ENCODE measurements around the gene JCHAIN.
"Not testable (repeated sequence)": the region's sequence is repeated elsewhere in the genome, so short reads cannot be mapped to it uniquely, and the experiment has no call there.

Gene JCHAIN

DNA sequence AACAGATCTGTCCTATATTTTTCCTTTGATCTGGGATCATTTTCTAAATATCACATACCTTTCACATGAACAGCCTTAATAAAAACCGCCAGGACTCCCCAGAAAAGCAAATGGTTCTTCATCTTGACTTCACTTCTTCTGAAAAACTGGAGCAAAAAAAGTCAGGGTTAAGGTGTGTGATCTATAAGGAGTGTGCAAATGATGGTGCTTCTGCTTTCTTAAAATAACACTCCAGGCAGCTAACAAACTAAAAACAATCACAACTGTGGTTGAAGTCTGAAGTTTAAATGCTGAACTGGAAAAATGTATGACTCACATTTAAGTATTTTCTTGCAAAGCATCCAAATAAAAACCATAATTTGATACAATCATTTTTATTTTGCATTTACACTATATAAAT lies at the start of gene JCHAIN:
Gene JCHAIN, minus strand, starts transcription at position 140 of the 400 bp plus-strand sequence. Its CDS starts 18 bp downstream, at position 122.
- no peak for DNase-seq

DNA sequence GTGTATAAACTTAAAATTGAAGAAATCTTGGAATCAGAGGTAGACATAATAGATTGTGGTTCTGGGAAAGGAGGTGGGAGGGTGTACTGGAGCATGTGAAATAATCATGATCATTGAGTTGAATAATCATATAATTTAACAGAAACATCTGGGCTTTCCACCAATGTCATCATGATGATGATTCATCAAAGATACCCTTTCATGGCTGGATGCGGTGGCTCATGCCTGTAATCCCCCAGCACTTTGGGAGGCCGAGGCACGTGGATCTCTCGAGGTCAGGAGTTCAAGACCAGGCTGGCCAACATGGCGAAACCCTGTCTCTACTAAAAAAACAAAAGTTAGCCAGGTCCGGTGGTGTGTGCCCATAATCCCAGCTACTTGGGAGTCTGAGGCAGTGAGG lies 48.8 kb upstream of the JCHAIN start:
- no peak for DNase-seq

DNA sequence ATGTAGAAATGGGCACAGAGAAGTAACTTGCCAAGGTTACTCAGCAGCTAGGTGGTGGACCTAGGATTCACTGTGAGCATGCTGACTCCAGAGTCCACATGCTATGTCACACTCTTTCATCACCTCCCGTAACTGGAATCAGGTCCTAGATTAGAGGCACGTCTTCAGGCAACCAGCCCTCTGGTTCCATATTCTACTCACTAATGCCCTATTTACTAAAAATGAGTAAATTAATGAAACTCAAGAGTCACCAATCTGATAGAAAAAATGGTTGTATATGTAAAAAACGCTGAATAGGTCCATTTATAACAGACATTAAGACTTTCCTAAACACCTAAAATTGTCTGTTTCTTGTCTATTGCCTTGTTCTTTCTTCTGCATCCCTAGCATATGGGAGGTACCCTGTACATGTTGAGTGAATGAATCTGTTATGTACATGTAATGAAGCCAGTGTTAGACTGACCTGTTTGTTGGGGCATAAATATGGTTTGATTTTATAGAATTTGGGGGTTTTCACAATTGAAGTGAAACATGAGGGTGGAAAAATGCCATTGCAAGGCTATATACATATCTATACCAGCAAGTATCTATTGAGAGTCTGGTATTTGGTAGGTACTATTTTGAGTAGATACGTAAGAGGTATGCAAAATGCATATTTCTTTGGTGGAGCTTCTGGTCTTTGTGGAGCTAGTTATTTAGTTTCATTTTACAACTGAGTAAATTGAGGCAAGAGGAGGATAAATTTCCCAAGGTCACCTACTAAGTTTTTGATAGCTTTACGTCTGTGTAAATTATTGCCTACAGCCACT lies 48.0 kb upstream of the JCHAIN start:
- no peak for DNase-seq

DNA sequence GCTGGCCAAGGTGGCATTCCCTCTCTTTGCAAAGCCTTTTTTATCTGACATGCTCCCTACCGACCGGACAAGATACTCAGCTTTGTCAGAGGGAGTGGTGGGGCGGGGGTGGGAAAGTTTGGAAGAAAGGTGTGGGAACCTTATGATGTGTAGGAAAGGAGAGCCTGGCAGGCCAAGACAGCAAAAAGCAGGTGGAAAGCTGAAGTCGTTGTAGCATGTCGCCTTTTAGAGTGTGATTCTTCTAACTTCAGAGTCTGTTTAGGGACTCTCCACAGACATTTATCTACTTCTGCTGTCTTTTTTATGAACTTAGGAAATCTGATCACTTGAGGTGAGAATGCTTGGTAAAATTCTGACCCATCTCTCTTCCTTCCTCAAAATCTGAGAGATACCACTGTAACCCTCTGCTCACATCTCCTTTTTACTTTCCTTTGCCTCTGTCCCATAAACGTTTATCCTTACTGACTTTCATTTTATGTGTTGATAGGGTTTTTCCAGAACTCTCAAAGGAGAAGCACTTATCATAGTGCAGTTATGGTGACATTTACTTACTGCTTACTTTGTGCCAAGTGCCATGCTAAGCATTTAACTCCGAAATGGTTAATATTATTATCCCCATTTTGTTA lies 47.3 kb upstream of the JCHAIN start:
- no peak for DNase-seq

DNA sequence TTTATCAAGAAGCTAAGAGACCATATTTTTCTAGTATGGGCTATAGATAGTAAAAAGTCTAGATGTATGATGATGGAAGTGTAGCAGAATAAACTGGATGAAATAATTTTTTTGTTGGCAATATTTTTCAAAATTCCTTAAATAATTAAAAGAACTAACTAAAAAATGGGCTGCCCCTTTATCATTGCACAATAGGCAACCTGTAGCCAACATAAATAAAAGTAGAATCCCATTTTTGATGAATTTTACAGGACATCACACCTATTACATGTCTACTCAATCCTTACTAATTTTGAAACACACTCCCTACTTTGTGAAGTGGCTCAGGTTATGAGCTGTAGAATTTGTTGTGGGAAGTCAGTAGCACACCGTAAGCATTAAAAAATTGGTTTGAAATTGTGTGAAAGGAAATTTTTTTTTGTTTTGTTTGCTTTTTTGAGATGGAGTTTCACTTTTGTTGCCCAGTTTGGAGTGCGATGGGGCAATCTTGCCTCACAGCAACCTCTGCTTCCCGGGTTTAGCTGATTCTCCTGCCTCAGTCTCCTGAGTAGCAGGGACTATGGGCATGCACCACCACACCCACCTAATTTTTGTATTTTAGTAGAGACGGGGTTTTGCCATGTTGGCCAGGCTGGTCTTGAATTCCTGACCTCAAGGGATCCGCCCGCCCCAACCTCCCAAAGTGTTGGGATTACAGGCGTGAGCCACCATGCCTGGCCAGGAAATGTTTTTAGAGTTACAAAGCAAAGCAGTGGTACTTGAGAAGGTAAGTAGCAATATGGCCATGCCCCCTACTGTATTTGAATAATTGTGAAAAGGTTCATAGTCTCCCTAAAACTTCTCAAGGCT lies 46.5 kb upstream of the JCHAIN start:
- DNase-seq: no peak

DNA sequence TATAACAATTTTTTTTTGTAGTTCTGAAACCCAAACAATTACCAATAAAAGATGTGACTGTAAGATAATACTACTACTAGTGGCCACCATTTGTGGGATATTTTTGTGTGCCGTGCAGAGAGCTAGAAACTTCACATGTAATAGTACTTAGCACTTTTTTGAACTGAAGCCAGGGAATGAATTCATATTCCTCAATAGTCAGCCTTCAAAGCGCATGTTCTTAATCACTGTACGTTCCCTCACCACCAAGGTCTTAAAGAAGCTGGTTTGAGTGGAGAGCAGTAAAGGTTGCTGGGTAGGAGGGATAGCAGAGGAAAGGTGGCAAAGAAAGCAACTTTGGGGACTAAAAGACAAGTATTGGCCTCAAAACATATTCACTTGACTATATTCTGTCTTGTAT lies 45.8 kb upstream of the JCHAIN start:
- no peak for DNase-seq

DNA sequence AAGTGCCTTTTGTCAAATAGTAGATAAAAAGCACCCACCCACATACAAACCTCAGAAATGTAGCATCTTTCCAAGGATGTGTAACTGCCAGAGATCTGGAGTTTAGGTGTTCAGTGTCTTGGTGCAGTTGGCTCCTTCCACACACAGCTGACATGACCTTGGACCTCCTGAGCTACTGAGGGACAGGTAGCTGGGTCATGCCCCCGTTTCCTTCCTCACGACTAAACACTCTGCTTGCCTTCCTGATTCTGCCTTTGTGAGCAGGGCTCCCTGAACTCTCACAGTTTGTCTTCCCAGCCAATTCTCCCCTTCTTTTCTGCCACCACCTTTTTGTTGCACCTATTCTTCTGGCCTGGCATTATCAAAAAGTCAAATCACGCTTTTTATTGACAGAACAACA lies 45.3 kb upstream of the JCHAIN start:
- DNase-seq: no peak

DNA sequence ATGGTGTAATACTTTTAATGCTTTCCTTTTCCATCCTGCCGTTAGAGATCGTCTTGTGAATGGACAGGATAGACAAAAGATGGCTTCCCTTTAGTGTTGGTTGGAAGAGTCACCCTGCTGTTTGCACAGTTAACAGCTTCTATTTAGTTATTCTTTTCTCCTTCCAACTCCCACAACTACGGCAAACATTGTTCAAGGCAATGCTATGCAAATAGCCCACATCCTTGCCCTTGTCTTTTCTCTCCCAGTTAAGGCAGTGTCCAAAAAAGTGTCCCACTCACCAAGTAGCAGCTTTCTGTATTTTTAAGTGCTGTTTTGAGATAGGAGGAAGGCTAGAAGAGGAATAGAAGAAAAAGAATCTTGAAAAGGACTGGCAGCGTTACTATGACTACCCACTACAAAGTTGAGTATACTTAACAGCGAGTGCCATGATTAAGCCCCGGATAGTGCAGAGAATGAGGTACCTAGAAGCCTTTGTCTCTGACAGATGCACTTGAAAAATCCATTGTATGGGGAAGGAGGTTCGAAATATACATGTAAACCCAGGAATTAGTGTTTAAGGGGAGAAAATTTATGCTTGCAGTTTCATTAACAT lies 43.4 kb upstream of the JCHAIN start:
- DNase-seq: no peak

DNA sequence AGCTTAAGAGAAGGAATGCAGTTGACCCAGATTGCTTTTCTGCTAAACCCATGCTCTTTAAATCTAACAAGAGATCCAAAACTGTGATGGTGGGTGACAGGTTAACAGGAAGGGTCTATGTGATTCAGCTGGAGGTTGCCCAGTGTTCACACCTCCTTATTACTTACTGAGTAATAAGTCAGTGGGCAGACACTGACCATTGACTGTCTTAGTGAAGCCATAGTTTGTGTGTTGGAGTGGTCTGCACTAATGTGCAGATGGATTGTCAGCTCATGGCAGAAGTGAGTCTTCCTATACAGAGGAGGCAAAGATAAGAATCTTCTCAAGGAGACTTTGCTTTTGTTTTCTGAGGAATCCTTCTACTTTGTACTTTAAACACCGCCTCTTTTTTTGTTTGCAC lies 40.2 kb upstream of the JCHAIN start:
- DNase-seq: no peak

DNA sequence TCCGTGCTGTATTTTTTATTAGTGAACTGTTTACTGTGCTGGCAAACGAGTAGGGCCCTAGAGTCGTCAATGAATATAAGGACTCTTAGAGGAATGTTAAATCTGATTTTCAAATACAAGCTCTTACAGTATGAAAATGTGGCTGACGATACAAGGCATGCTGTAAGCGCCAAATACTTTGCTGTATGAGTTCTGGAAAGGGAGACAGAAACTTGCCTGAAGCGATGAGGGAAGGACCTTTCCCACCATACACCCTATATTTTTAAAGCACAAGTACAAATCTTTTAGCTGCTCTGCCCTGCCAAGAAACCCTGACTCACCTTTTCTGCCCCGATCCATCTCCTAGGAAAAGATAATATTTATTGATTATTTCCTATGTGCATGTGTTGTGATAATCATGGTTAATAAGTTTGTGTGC lies 39.7 kb upstream of the JCHAIN start:
- no peak for DNase-seq

DNA sequence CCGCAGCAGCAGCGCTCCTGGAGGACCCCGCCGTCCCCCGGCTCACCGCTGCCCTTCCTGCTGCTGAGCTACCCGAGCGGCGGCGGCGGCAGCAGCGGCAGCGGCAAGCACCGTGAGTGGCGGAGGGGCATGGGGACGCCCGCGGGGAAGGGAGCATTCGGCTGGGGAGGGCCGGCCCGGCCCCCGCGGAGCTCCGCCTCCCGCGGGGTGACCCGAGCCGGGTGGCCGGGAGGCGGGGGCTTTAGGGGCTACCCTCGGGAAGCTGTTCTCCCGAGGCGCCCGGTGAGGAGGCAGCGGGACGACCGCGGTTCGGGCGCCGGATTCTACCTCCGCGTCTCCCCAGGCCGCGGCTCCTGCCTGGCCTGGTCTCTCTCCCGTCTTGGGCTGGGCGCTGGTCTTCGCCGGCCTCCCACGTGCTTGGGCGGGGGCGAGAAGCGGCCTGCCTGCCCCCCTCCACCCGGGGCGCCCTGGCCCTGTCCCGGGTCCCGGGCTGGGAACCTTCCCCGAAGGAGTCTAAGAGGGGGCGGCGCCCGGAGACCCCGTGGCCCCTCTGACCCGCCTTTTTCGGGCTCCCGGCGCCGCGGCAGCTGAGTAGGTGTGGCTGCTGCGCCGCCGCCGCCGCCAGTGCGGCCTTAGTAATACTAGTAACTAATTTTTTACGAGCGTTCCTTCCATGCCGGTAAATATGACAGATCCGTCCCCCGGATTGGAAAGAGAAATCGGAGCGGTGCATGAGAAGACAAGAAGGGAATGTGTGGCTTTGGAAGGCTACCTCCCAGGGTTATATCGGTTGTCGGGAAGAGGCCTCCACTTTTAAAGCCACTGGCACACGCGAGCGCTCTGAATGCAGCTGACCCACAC lies 39.1 kb upstream of the JCHAIN start:
- DNase-seq: peak; percentile 35

DNA sequence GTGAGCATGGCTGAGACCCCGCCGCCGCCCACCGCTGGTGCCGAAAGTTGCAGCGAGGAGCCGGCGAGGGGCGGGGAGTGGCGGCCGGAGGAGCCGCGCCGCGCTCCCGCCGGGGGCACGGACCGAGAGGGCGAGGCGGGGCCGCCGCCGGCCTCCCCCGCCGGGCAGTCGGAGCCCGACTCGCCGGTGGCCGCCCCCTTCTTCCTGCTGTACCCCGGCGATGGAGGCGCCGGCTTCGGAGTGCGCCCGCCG lies 38.5 kb upstream of the JCHAIN start:
- DNase-seq: no peak

DNA sequence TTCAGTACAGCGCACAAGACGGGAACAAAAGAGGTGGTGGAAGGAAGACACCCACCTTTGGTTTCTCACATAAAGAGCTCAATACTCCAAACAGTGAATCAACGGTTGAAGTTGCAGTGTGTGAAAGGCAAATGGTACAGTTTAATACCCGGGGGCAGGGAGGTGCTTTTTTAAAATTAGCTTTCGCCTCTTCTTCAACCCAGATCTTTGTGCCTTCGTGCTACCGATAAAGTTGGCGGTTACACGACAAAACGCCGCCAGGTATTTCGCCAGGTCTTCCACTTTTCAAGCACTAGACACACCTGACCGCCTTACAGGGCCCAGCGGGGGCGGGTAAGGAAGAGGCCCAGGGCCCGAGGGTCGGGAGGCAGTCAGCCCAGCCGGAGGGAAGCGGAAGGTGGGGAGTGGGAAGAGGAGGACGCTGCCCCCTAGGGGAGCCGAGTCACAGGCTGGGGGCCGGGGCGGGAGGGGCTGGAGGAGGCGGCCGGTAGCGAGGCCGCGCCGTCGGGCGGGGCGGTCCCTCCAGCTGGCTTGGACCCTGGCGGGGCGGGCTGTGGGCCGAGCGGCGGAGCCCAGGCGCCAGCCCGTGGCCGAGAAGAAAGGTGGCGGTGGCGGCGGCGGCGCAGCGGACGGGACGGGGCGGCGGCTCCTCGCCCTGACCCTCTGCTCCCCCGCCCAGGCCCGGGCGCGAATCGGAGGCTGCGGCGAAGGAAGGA lies 38.1 kb upstream of the JCHAIN start:
- peak; percentile 55 for DNase-seq

DNA sequence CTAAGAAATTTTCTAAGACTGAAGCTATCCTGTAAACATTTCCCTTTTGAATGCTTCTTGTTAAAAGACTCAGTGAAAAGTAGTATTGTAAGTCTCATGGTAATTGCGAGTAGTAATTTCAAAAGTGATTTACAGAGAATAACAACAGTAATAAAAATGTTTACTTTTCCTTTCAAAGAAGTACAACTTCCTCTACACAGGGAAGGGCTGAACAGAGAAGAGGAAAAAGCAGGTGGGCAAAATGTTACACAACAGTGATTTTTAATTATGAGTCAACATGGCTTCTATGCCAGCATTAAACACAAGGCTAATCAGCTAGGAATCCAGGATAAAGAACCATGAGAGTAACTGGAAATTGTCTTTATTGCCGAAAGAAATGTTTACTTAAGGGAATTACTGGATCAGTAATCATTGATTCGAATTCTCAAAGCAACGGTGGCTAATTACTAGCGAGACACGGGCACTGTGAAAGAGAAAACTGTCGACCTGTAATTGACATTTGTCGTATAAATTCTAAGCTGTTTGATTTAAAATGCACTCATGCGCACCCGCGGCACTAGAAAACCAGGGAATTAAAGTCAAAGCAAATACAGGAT lies 37.4 kb upstream of the JCHAIN start:
- peak; percentile 27 for DNase-seq

DNA sequence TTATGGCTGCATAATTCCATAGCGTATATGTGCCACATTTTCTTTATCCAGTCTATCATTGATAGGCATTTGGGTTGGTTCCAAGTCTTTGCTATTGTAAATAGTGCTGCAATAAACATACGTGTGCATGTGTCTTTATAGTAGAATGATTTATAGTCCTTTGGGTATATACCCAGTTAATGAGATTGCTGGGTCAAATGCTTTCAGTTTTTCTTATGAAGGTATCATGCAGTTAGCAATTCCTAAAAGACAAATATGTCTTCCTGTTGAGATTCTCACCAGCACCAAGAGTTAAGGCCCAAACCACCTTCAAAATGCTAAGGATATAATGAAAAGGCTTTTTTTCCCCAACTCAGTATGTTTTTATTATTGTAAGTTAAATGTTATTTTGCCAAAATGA lies 36.3 kb upstream of the JCHAIN start:
- DNase-seq: not testable (repeated sequence)

DNA sequence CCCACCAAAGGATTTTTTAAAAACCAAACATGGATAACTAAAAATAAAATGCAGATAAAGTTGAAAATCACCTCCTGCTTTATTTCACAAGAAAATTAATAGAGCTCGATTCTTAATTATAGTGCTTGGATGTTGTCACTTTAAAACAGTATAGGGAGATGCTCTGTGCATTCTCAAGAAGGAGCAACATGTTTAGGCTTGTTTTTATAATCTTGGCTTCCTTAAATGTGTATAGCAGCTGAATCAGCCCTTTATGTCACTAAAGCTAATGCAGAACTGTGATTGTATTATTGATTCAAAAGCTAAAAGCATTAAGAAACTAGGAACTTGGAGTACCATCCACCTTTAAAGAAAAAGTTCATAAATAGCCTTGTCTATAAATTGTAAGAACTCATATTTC lies 35.0 kb upstream of the JCHAIN start:
- no peak for DNase-seq

DNA sequence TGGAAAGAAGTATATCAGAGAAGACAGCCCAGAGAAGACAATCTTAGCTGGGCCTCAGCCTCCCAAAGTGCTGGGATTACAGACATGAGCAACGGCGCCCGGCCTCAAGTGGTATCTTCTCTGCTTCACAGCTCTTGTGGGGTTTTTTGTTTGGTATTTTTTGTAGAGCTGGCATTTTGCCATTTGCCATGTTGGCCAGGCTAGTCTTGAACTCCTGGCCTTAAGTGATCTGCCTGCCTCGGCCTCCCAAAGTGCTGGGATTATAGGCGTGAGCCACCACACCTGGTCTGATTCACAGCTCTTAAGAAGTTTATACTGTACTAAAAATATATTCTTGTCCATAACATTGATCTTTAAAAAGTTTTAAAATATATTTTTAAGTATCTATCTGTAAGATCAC lies 34.4 kb upstream of the JCHAIN start:
- DNase-seq: no peak

DNA sequence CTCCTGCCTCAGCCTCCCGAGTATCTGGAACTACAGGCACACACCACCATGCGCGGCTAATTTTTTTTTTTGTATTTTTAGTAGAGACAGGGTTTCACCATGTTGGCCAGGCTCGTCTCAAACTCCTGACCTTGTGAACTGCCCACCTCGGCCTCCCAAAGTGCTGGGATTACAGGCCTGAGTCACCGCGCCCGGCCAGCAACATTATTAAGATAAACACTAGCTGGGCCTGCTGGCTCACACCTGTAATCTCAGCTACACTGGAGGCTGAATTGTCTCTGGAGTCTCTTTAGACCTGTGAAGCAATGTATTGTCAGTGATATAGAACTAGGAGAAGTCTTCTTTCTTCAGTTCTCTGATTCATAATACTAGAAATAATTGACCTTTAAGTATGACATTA lies 32.1 kb upstream of the JCHAIN start:
- not testable (repeated sequence) for DNase-seq

DNA sequence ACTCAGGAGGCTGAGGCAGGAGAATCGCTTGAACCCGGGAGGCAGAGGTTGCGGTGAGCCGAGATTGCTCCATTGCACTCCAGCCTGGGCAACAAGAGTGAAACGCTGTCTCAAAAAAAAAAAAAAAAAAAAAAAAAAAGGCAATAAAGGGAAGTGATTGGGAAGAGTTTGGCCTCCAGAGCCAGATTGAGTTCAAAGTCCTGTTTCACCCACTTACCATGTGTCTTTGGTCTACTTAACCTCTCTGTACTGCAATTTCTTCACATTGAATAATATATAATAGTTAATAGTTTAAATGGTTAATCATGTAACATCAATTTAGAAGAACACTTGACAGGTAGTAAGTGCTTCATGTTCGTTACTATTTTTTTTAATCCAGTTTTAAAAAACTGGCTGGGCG lies 28.3 kb upstream of the JCHAIN start:
- not testable (repeated sequence) for DNase-seq

DNA sequence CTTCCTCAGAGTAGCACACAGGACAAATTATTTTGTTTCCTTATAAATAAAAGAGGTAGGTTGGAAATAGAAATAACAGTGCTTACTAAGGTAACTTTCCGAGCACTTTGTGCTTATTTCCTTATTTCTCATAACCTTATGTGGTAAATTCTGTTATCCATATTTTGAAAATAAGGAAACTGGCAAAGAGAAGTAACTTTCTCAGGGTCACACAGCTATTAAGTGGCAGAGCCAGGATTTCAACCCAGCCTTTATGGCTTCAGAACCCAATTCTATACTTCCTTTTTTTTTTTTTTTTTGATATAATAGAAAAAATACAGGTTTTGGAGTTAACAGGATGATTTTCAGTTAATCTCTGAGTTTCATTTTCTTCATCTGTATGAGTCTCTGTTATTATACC lies 25.4 kb upstream of the JCHAIN start:
- no peak for DNase-seq

DNA sequence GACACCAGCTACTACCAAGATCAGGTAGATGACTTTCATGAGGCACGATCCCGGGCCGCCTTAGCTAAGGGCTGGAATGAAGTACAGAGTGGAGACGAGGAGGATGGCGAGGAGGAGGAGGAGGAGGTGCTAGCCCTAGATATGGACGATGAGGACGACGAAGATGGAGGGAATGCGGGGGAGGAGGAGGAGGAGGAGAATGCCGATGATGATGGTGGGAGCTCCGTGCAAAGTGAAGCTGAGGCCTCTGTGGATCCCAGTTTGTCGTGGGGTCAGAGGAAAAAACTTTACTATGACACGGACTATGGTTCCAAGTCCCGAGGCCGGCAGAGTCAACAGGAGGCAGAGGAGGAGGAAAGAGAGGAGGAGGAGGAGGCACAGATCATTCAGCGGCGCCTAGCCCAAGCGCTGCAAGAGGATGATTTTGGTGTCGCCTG lies 22.5 kb upstream of the JCHAIN start:
- DNase-seq: no peak

Measured in NCI-H1694 (cell line).